GM12878 (cell line): ENCODE results near the gene C9orf72. TPM values are rescaled to one million over a fixed set of nuclear protein-coding genes. Genes with fewer than 3 reads are reported as not detected.

Source experiments
- ATAC-seq: fragments of 200-7000 bp; cut with Tn5 transposase; 3 replicates; pipeline ENCODE4 v1.9.1; 2020; ENCODE audit warnings: mild to moderate bottlenecking, moderate library complexity
- BruUV-seq: library from RNA; stranded (reverse); fragments of 400-500 nt; replicated peaks from 2 replicates; lab custom pipeline; 2021; lab: Mats Ljungman, UMichigan
- CTCF ChIA-PET: fragments of 300-600 bp; sonication (Branson Sonifier 250); formaldehyde crosslinking; extraction: SDS; loops from one replicate; lab custom pipeline; 2021; ENCODE audit warnings: inconsistent platforms; lab: Yijun Ruan, JAX
- POLR2A ChIA-PET: fragments of 350-600 bp; formaldehyde crosslinking; extraction: SDS; loops from one replicate; lab custom pipeline; 2021; ENCODE audit warnings: inconsistent platforms; lab: Charles Lee
- RAD21 ChIA-PET: fragments of 300-600 bp; sonication (Branson Sonifier 250); formaldehyde crosslinking; loops from one replicate; lab custom pipeline; 2023; ENCODE audit warnings: antibody characterized with exemption; ENCODE audit not compliant: unreplicated experiment; lab: Charles Lee
- SMC1A ChIA-PET: fragments of 300-600 bp; sonication (Branson Sonifier 250); formaldehyde crosslinking; loops from one replicate; lab custom pipeline; 2023; ENCODE audit not compliant: unreplicated experiment, uncharacterized antibody; lab: Charles Lee
- DNase-seq: peaks from one replicate; pipeline ENCODE4 v3.0.0-alpha.2; 2011; ENCODE audit warnings: low read depth, low spot score
- FAIRE-seq: peaks from 3 replicates; lab custom pipeline; 2011; peaks lifted over from hg19 to GRCh38; lab: Jason Lieb, UNC
- H2AFZ ChIP-seq: 2 replicates; pipeline ENCODE4 v1.6.0; 2011; ENCODE audit warnings: low read depth, low read length, control low read depth; ENCODE audit not compliant: control insufficient read depth
- H3K27ac ChIP-seq: 2 replicates; pipeline ENCODE4 v1.5.1; 2011; ENCODE audit warnings: control low read depth; ENCODE audit not compliant: control insufficient read depth, insufficient read depth
- H3K27me3 ChIP-seq, 2 experiments: replicated peaks in 1 of 2; 2 replicates each; pipeline versions ENCODE4 v1.6.0 to v1.6.1; 2011; ENCODE audit warnings: low read length in 1 of 2; ENCODE audit not compliant: control insufficient read depth in 2 of 2, insufficient read depth in 2 of 2
- H3K36me3 ChIP-seq, 2 experiments: 2 replicates each; pipeline ENCODE4 v1.5.1; 2011; ENCODE audit warnings: low read length in 1 of 2; ENCODE audit not compliant: control insufficient read depth in 2 of 2, insufficient read depth in 2 of 2
- H3K4me1 ChIP-seq: 2 replicates; pipeline ENCODE4 v1.6.1; 2011; ENCODE audit warnings: mild to moderate bottlenecking, low read length, moderate library complexity, mixed read lengths; ENCODE audit not compliant: control insufficient read depth, insufficient read depth
- H3K4me2 ChIP-seq: 2 replicates; pipeline ENCODE4 v1.6.0; 2011; ENCODE audit warnings: control low read depth; ENCODE audit not compliant: control insufficient read depth, insufficient read depth
- H3K4me3 ChIP-seq: fragments of 200-600 bp; sonication (generic); 2 replicates; pipeline ENCODE4 v1.5.1; 2016
- H3K79me2 ChIP-seq: 2 replicates; pipeline ENCODE4 v1.6.0; 2011; ENCODE audit warnings: low read length; ENCODE audit not compliant: control insufficient read depth, insufficient read depth
- H3K9ac ChIP-seq: 2 replicates; pipeline ENCODE4 v1.8.0; 2011; ENCODE audit warnings: low read length, control low read depth, mixed read lengths; ENCODE audit not compliant: control insufficient read depth, insufficient read depth
- H3K9me3 ChIP-seq: replicated peaks from 3 replicates; pipeline ENCODE4 v1.5.1; 2011; ENCODE audit warnings: mild to moderate bottlenecking, low read length; ENCODE audit not compliant: control insufficient read depth, insufficient read depth
- H4K20me1 ChIP-seq: 2 replicates; pipeline ENCODE4 v1.6.0; 2011; ENCODE audit not compliant: control insufficient read depth, insufficient read depth
- ASH2L ChIP-seq: fragments of 300-600, 200-600 bp; sonication (generic); IDR thresholded peaks from 2 replicates; pipeline ENCODE4 v1.6.1; 2017; ENCODE audit warnings: low read depth, mild to moderate bottlenecking, borderline replicate concordance
- CBFB ChIP-seq: IDR thresholded peaks from 2 replicates; pipeline ENCODE4 v1.6.1; 2016; ENCODE audit warnings: antibody characterized with exemption, low read depth
- CHD2 ChIP-seq: IDR thresholded peaks from 2 replicates; pipeline ENCODE4 v1.6.1; 2011; ENCODE audit warnings: low read depth, low read length, improper control_type of control experiment, borderline replicate concordance
- CREB1 ChIP-seq: IDR thresholded peaks from 2 replicates; pipeline ENCODE4 v1.6.1; 2012; ENCODE audit warnings: low read depth, mild to moderate bottlenecking, inconsistent platforms
- EED ChIP-seq: sonication (generic); IDR thresholded peaks from 2 replicates; pipeline ENCODE4 v1.6.1; 2016; ENCODE audit warnings: antibody characterized with exemption, low read depth
- EZH2 ChIP-seq: IDR thresholded peaks from 2 replicates; pipeline ENCODE4 v1.6.1; 2012; ENCODE audit warnings: low read depth, mild to moderate bottlenecking, control low read depth, inconsistent platforms, low read length, borderline replicate concordance; ENCODE audit not compliant: control insufficient read depth
- HDAC6 ChIP-seq: fragments of 200-600 bp; sonication (generic); IDR thresholded peaks from one replicate; pipeline ENCODE4 v1.8.0; 2017; ENCODE audit warnings: antibody characterized with exemption; ENCODE audit not compliant: unreplicated experiment
- MYB ChIP-seq: fragments of 150-350 bp; IDR thresholded peaks from 2 replicates; pipeline ENCODE4 v1.6.1; 2014; ENCODE audit warnings: mild to moderate bottlenecking, low read depth, low read length, borderline replicate concordance
- RBBP5 ChIP-seq: fragments of 200-600 bp; sonication (generic); conservative IDR thresholded peaks from 2 replicates; pipeline ENCODE4 v1.6.1; 2016
- RUNX3 ChIP-seq: IDR thresholded peaks from 2 replicates; pipeline ENCODE4 v1.6.1; 2012; ENCODE audit warnings: low read length, inconsistent platforms
- SMARCA5 ChIP-seq: fragments of 450-650 bp; IDR thresholded peaks from 2 replicates; pipeline ENCODE4 v1.6.1; 2017; ENCODE audit warnings: mild to moderate bottlenecking
- SRF ChIP-seq, 2 experiments: IDR thresholded peaks; 2 replicates each; pipeline ENCODE4 v1.6.1; 2011; ENCODE audit warnings: low read depth in 2 of 2, low read length in 2 of 2, mild to moderate bottlenecking in 1 of 2, moderate library complexity in 1 of 2
- TAF1 ChIP-seq: IDR thresholded peaks from 2 replicates; pipeline ENCODE4 v1.6.1; 2011; ENCODE audit warnings: mild to moderate bottlenecking, low read depth, low read length, borderline replicate concordance
- ZSCAN29 ChIP-seq: fragments of 450-650 bp; IDR thresholded peaks from 2 replicates; pipeline ENCODE4 v1.6.1; 2017; ENCODE audit warnings: mild to moderate bottlenecking, moderate library complexity
- in situ Hi-C: fragments of 300-500 bp; cut with MboI; formaldehyde crosslinking; loops from 9 replicates; pipeline ENCODE4 v1.14.3; 2018; ENCODE audit warnings: mixed read lengths
- intact Hi-C: fragments of 100-400 bp; cut with micrococcal nuclease; formaldehyde crosslinking; loops from one replicate; pipeline ENCODE4 v1.14.2; 2022; ENCODE audit not compliant: unreplicated experiment
- polyA plus RNA-seq, 11 experiments: library from polyadenylated mRNA; depleted of rRNA in 4 of 11; unstranded in 6 of 11; stranded (reverse) in 5 of 11; fragments of >200 nt; fragmentation: Nextera tagmentation in 4 of 11; fragmentation: Illumina TruSeq in 1 of 11; extraction: Ambion mirVana in 4 of 11; extraction: Trizol in 1 of 11; gene quantifications; 1 replicate in 1 of 11; 2 replicates in 10 of 11; pipeline versions ENCODE4 v1.2.1 to v1.2.3, GENCODE V29; 2011 to 2016; ENCODE audit warnings: inconsistent platforms in 2 of 11, missing spikeins in 2 of 11, low read depth in 1 of 11
- total RNA-seq, 4 experiments: library from RNA; depleted of rRNA in 3 of 4; stranded (reverse); fragments of >200 nt in 3 of 4; fragmentation: Illumina TruSeq in 1 of 4; extraction: Trizol in 1 of 4; gene quantifications; 2 replicates each; pipeline versions ENCODE4 v1.2.1 to v1.2.3, GENCODE V29; 2013 to 2021

C9orf72 gene
- total and polyA plus RNA-seq, 10 of the 15 experiments (the other 5 are each of a cell fraction or from before 2014, with no cell fraction given): 4.8 to 9.0 (median 6.4) TPM

DNA sequence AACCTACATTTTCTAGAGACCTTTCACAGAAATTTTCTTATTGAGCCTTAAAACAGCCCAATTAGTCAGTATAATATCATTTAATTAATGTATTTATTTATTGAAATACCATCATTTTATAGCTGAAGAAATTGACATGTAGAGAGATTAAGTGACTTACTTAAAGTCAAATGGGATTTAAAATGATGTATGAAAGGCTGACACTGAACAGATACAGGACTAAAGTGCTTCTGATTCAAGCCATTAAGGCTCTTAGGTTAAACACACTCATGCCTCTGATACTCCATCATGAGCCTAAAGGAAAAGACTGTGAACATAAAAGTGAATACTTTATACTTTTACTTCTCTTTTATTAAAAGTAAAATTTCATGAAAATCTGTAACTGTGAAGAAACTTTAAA, 12.8 kb downstream of the C9orf72 start:
- RAD21 ChIA-PET: interaction anchor here (1.4 kb wide), 1 partner anchor 9 kb away, joined by 4 read pairs; no protein-coding TSS in a partner anchor
- DNase-seq: no peak
- peaks cover 9% of the 10 kb centered on the region; the same call in 1 of the 2 replicates for H3K4me1 ChIP-seq
- H3K4me2 ChIP-seq: no peak overlapping the region
- no peaks in the 10 kb centered on the region for H3K79me2 ChIP-seq
- no peak for TF ChIP-seq CREB1
- TF ChIP-seq ZSCAN29: no peak
- TF ChIP-seq SMARCA5: no peak
- no peak for TF ChIP-seq TAF1
- TF ChIP-seq RUNX3: no peak
- TF ChIP-seq CBFB: no peak
- TF ChIP-seq HDAC6: no peak
- no peak for TF ChIP-seq MYB
- no peak for TF ChIP-seq ASH2L
- no peak for TF ChIP-seq CHD2
- no peak for TF ChIP-seq EZH2
- TF ChIP-seq SRF (IDR thresholded peaks at IDR 0.05; ENCODE audit: low read depth in 2 of 2, low read length in 2 of 2): no peak
- TF ChIP-seq RBBP5: no peak
- TF ChIP-seq EED: no peak
- TF ChIP-seq, all 136 proteins: peak for 0
- SMC1A ChIA-PET: interaction anchor here (0.8 to 5.5 kb wide), 9 partner anchors 9 to 234 kb away, joined by 3 to 40 read pairs (median 7); partner anchors contain the start of gene C9orf72
- Histone ChIP-seq H3K27me3 (no peaks in the 10 kb centered on the region), H4K20me1 (no peaks in the 10 kb centered on the region), H2AFZ (no peak overlapping the region), H3K9ac (no peak overlapping the region), H3K36me3 (peaks cover 0 to 2% of the 10 kb centered on the region in 2 experiments; a peak in 1 of 4 replicates), H3K4me3 (no peak overlapping the region), H3K27ac (no peak overlapping the region), H3K9me3 (no peaks in the 10 kb centered on the region)
- FAIRE-seq (peak; percentile 18), ATAC-seq (no peak)
- BruUV-seq: no TSS peak
- POLR2A ChIA-PET: interaction anchor here (1.8 kb wide), 1 partner anchor 13 kb away, joined by 7 read pairs; the partner anchor contains the start of gene C9orf72
- CTCF ChIA-PET: interaction anchor here (0.6 to 3.2 kb wide), 4 partner anchors 13 to 266 kb away, joined by 3 to 13 read pairs (median 6); partner anchors contain the start of gene MOB3B
- in situ Hi-C loops (no loop called here), intact Hi-C loops (no loop called here)
